HAP-1 (cell line): Measurements from ENCODE around the gene SPOCK1.

Experiments used
- DNase-seq, 2 experiments: peaks; one replicate each; pipeline ENCODE4 v3.0.0-alpha.2; 2016 to 2020; ENCODE audit warnings: low spot score in 2 of 2
- H3K27me3 ChIP-seq: fragments of 250-450 bp; sonication (Bioruptor Pico); 2 replicates; pipeline ENCODE4 v1.5.1; 2020; ENCODE audit warnings: low read depth, mild to moderate bottlenecking, moderate library complexity
- H3K36me3 ChIP-seq: fragments of 250-450 bp; sonication (Bioruptor Pico); replicated peaks from 2 replicates; pipeline ENCODE4 v1.5.1; 2020; ENCODE audit warnings: mild to moderate bottlenecking
- H3K4me1 ChIP-seq: fragments of 250-450 bp; sonication (Bioruptor Pico); 2 replicates; pipeline ENCODE4 v1.5.1; 2020; ENCODE audit warnings: mild to moderate bottlenecking
- H3K4me3 ChIP-seq: fragments of 250-450 bp; sonication (Bioruptor Pico); 2 replicates; pipeline ENCODE4 v1.5.1; 2020; ENCODE audit warnings: mild to moderate bottlenecking, moderate library complexity
- H3K9me3 ChIP-seq: fragments of 250-450 bp; sonication (Bioruptor Pico); 2 replicates; pipeline ENCODE4 v1.5.1; 2020; ENCODE audit warnings: mild to moderate bottlenecking, moderate library complexity
- in situ Hi-C: fragments of 300-500 bp; cut with MboI; formaldehyde crosslinking; loops from 3 replicates; pipeline ENCODE4 v1.14.3; 2020; ENCODE audit warnings: low sequenced_read_pairs, inconsistent platforms, mixed read lengths

The SPOCK1 gene

DNA sequence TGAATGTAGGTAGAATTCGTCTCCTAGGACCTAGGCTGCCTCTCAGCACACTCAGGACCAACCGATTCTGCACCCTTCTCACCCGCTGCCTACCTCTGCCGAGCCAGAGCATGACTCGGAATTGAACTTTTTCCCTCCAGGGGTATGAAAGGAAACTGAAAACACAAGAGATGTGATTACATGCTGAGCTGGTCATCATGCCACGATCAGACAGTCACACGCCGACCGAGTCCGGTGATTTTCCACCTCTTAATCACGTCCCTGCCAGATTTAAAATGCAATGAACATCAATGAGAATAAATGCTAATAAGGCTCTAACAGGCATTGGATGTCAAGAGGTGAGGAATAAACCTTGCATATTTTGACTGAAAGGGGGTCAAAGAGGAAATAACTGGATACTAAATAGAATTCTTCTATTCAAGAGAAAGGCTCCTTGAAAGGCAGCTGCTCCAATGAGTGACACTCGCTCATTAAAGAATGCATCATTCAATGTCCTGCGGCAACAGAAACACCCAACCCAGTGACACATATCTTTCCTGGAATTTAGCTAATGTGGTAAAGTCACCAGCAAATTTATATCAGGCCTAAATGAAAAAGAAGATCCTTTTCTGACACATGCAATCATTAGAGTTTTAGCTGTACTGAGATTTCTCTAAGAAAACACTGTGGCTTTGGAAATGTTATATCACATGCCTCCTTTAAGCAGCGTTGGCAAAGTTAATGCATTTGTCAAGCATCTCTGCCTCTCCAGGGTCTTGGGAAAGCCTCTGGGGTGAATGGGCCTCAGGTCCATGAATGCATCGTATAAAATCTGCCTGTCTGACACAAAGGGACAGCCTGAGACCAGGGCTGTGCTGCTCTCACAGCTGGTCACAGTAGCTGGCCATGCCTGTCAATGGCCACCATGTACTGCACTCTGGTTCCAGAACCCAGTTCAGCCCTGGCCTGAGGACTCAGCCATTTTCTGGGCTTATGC lies 128.7 kb downstream of the SPOCK1 start:
- no peak overlapping the region for H3K4me3 ChIP-seq
- no peaks in the 10 kb centered on the region for H3K9me3 ChIP-seq
- H3K36me3 ChIP-seq: no peaks in the 10 kb centered on the region
- no peak for DNase-seq
- H3K4me1 ChIP-seq: no peaks in the 10 kb centered on the region
- H3K27me3 ChIP-seq: no peaks in the 10 kb centered on the region
- in situ Hi-C loops: no loop called here

DNA sequence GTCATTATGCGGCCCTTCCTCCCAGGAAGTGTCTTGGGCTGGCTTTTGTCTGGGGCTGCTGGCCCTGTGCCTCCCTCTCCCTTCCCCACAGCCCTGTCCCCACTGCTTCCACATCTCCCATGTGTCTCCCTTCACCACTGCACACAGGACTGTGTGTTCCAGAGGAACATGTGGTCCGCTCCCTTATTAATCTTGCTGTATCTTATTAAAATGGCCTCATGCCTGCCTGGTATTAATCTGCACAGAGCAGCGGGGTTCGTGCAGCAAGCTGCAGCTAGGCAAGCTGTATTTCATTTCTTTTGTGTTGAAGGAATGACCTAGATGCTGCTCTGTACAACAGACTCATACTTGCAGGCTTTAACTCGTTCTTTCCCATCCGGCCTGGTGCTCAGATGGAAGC lies 130.5 kb downstream of the SPOCK1 start:
- DNase-seq: no peak
- no peaks in the 10 kb centered on the region for H3K9me3 ChIP-seq
- H3K4me3 ChIP-seq: no peak overlapping the region
- no peaks in the 10 kb centered on the region for H3K36me3 ChIP-seq
- in situ Hi-C loops: no loop called here
- H3K27me3 ChIP-seq: no peaks in the 10 kb centered on the region
- no peaks in the 10 kb centered on the region for H3K4me1 ChIP-seq

DNA sequence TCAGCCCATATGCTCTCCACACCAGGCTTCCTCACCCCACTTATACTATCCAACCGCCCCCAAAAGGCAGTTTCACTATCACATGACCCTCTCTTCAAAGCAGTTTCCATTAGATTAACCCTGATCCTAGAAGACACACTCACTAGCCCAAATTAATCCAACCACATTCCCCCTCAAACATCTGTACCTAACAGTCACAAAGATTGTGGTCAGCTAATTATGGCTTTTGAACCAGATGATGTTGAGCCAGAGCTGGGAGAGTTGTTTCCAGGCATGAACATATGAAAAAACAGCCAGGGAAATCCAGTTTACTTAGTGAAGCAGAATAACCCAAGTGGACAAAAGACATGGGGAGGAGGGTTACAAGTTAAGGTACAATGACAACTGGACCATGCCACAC lies 131.2 kb downstream of the SPOCK1 start:
- H3K4me1 ChIP-seq: no peaks in the 10 kb centered on the region
- no peaks in the 10 kb centered on the region for H3K9me3 ChIP-seq
- no peaks in the 10 kb centered on the region for H3K36me3 ChIP-seq
- in situ Hi-C loops: no loop called here
- no peaks in the 10 kb centered on the region for H3K27me3 ChIP-seq
- no peak overlapping the region for H3K4me3 ChIP-seq
- no peak for DNase-seq

DNA sequence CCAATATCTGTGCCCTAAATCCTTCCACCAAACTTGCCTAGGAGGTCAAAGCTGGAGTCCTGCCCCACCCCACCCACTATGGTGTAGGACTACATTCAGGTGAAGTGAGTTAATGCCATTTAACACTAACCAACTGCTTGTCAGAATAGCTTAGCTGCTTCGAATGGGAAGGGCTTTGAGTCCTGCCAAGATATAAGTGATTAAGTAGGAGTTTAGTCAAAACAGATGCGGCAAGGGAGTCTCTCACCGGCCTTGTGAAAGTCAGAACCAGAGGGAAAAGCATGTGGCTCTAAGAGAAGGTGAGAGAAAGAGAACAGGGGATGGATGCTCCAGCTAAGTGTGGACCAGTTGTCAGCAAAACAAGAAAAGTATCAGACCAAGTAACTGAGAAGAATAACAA lies 132.6 kb downstream of the SPOCK1 start:
- Histone ChIP-seq H3K4me3 (no peak overlapping the region), H3K27me3 (no peaks in the 10 kb centered on the region), H3K36me3 (no peaks in the 10 kb centered on the region), H3K9me3 (no peaks in the 10 kb centered on the region), H3K4me1 (no peaks in the 10 kb centered on the region)
- in situ Hi-C loops: no loop called here
- no peak for DNase-seq

DNA sequence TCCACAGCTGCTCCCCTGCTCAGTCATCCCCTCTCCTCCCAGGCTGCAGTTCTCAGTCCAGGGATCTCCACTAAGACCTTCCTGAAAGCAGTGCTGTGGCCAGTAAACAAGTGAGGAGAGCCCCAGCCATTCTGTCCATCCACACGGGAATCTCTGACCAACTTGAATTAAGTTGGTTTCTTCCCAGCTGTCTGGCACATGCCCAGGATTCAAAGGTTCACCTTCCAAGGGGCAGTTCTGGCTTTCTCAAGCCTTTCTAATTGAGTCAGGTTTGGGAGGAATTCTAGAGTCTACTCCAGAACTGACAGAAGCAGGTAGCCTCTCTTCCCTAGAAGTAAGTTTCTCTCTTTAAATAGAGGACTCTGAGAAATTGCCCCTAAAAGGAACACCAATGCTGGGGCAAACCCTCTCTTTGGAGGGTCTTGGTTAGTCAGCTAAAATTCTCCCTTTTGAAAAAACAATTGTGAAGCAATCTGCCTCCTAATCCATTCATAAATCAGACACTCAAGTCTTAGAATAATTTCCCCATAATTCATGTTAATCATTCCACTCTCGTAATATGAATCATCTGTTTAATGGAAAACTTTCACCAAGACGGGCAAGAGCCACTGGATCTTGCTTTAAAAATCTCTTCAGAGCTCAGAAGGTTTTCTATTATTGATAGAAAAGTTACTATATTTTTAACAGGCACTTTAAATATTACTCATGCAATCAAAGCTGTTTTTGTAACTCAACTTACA lies 133.8 kb downstream of the SPOCK1 start:
- Histone ChIP-seq H3K36me3 (no peaks in the 10 kb centered on the region), H3K4me1 (no peaks in the 10 kb centered on the region), H3K4me3 (no peak overlapping the region), H3K27me3 (no peaks in the 10 kb centered on the region), H3K9me3 (no peaks in the 10 kb centered on the region)
- no peak for DNase-seq
- in situ Hi-C loops: no loop called here

DNA sequence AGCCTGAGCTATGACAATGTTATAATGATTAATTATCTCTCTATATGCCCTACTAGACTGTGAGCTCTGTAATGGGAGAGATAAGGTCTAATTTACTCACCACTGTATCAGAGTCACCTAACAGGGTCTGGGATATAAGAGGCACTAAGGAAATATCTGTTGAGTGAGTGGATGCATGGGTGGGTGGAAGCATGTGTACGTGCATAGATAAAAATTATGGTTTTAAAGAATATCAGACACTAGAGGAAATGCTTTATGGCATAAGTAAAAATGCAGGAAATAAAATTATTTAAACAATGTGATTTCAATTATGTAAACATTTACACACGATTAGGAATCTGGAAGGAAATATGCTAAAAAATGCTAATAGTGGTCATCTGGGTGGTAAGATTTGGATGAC lies 137.8 kb downstream of the SPOCK1 start:
- DNase-seq: no peak
- in situ Hi-C loops: no loop called here
- Histone ChIP-seq H3K9me3 (no peaks in the 10 kb centered on the region), H3K36me3 (no peaks in the 10 kb centered on the region), H3K27me3 (no peaks in the 10 kb centered on the region), H3K4me1 (no peaks in the 10 kb centered on the region), H3K4me3 (no peak overlapping the region)

DNA sequence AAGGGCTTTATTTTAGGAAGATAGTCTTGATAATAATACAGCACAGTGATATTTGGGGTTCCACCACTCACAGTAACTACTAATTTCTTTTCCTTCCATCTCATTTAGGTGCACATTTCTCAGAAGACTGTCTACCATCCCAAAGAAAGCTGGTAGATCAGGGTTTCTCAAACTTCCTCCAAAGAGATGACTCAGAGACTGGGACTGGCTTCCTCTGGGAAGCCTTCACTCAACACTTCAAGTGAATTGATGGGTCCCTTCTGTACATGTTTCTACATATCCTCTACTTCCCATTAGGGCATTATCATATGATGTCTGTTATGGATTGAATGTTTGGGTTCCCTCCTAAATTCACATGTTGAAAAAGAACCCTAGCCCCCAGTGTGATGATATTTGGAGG lies 138.5 kb downstream of the SPOCK1 start:
- H3K4me1 ChIP-seq: no peaks in the 10 kb centered on the region
- H3K4me3 ChIP-seq: no peak overlapping the region
- H3K27me3 ChIP-seq: no peaks in the 10 kb centered on the region
- no peaks in the 10 kb centered on the region for H3K9me3 ChIP-seq
- no peaks in the 10 kb centered on the region for H3K36me3 ChIP-seq
- no peak for DNase-seq
- in situ Hi-C loops: no loop called here

DNA sequence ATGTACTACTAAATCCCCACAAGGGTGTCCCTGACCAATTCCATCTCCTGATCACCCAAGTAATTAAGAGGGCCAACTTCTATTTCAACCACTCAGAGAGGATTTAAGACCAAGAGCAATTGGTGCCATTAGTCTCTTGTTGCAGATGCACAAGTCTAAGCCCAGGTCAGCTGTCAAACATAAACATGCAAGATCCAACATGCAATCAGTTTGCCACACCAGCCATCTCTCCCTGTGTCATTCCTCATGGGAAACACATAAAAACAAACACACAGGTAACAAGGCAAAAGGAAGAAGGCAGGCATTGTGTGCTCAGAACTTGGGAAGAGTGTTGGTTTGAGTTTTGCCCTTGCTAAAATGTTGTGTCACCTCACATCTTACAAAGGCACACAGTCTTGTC lies 139.2 kb downstream of the SPOCK1 start:
- in situ Hi-C loops: no loop called here
- Histone ChIP-seq H3K9me3 (no peaks in the 10 kb centered on the region), H3K27me3 (no peaks in the 10 kb centered on the region), H3K4me3 (no peak overlapping the region), H3K4me1 (no peaks in the 10 kb centered on the region), H3K36me3 (no peaks in the 10 kb centered on the region)
- DNase-seq: no peak

DNA sequence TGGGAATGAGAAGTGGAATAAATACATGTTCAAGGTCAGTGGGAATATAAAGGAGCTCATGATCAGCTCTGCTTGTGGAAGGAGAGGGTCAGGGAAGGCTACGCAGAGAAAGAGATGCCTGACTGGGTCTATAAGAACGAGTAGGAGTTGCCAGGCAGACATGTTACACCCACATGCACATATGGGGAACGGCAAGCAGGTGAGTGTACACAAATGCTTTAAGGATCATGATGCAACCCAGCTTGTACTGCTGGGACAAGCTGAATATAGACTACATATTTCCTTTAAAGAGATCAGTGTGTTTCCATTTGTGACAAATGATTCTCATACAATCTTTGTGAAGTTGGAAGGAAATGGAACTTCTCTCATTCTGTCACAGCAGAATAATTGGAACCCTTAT lies 141.7 kb downstream of the SPOCK1 start:
- no peak for DNase-seq
- H3K36me3 ChIP-seq: no peaks in the 10 kb centered on the region
- no peaks in the 10 kb centered on the region for H3K4me1 ChIP-seq
- H3K4me3 ChIP-seq: no peak overlapping the region
- in situ Hi-C loops: no loop called here
- H3K9me3 ChIP-seq: no peaks in the 10 kb centered on the region
- no peaks in the 10 kb centered on the region for H3K27me3 ChIP-seq

DNA sequence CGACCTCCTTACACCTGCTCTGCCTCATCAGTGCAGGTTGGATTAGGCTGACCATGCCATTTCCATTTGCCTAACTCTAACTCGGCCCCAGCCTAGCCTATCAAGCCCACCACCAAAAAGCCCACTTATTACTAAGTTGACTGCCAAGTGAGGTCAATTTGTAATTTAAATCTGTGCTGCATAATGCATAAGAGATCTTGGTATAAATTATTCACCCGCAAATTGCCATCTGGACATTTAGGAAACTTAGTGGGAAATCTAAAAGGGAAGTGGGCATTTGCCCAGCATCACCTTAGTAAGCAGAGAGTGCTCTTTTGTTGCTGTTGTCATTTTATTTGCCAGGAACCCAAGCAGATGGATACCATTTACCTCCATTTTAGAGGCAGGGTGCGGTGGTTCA lies 143.0 kb downstream of the SPOCK1 start:
- H3K4me3 ChIP-seq: no peak overlapping the region
- no peaks in the 10 kb centered on the region for H3K9me3 ChIP-seq
- H3K4me1 ChIP-seq: no peaks in the 10 kb centered on the region
- in situ Hi-C loops: no loop called here
- no peak for DNase-seq
- H3K36me3 ChIP-seq: no peaks in the 10 kb centered on the region
- no peaks in the 10 kb centered on the region for H3K27me3 ChIP-seq

DNA sequence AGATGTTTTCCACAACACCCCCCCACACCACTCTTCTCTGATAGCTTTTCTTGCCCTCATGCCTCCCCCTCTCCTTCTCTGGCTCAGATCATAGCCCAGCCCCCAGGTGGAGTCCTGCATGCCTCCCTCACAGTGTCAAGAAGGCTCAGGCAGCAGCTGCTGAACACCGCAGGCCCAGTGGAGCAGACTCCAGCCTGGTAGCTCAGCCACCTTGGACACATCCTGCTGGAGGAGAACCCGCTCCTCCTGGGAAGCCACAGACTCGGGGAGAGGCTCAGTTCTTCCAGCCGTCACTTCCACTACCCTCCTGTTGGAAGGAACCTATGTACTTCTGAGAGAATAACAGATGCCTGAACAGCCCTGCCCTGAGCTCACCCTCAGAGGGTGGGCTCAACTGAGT lies 143.4 kb downstream of the SPOCK1 start:
- Histone ChIP-seq H3K27me3 (no peaks in the 10 kb centered on the region), H3K36me3 (no peaks in the 10 kb centered on the region), H3K4me1 (no peaks in the 10 kb centered on the region), H3K4me3 (no peak overlapping the region), H3K9me3 (no peaks in the 10 kb centered on the region)
- DNase-seq: no peak
- in situ Hi-C loops: no loop called here

DNA sequence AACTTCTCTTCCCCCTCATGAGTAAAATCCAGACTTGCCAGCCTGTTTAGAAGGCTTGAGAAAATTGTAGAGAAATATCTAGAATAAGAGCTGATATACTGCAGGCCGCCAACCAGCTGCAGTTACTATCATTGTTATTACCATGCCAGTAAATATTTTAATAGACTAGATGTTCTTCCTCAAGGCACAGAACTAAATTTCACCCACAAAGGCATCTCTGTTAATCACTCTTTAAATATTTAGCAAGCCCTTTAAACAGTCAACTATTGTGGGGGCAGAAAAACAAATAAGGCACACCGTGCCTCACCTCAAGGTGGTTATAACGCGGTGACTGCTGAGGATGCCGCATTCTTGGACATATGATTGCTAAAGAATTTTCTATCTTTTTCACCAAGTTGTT lies 147.0 kb downstream of the SPOCK1 start:
- DNase-seq: no peak
- in situ Hi-C loops: no loop called here
- H3K27me3 ChIP-seq: no peaks in the 10 kb centered on the region
- no peaks in the 10 kb centered on the region for H3K36me3 ChIP-seq
- H3K4me3 ChIP-seq: no peak overlapping the region
- H3K4me1 ChIP-seq: no peaks in the 10 kb centered on the region
- no peaks in the 10 kb centered on the region for H3K9me3 ChIP-seq

DNA sequence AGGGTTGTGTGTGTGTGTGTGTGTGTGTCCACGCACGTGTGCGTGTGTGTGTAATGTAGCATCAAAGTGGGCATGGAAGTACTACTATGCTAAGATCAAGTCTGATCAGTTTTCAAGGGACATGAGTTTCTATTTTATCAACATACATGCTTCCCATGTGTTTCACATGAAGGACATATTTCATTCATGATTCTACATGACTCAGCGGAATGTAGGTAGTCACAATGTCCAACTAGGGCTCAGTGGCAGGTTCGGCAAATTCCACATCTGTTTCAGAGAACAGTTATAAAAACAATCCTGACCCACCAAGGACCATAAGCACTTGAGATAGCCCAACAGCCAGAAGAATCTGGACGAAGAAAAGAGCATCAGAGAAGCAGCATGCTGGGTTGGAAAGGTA lies 148.3 kb downstream of the SPOCK1 start:
- in situ Hi-C loops: no loop called here
- H3K9me3 ChIP-seq: no peaks in the 10 kb centered on the region
- no peak overlapping the region for H3K4me3 ChIP-seq
- no peaks in the 10 kb centered on the region for H3K36me3 ChIP-seq
- H3K27me3 ChIP-seq: no peaks in the 10 kb centered on the region
- H3K4me1 ChIP-seq: no peaks in the 10 kb centered on the region
- DNase-seq: no peak

DNA sequence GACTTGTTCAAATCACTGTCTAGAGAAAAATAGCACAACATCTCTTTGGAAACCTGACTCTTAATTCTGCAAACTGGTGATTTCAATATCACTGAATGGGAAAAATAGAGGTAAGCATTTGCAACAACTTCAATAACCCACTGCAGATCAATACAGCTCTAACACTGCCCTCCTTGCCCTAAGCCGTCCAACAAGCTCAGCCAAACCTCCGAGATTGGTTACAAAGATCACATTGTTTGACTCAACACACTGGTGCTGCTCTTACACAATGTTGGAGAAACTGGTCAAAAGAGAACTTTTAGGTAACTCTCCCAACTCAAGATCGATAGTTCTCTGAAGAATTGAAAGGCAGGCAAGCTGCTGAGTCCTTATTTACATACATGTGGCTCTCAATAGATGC lies 150.4 kb downstream of the SPOCK1 start:
- H3K9me3 ChIP-seq: no peaks in the 10 kb centered on the region
- no peak for DNase-seq
- in situ Hi-C loops: no loop called here
- no peak overlapping the region for H3K4me3 ChIP-seq
- no peaks in the 10 kb centered on the region for H3K27me3 ChIP-seq
- H3K36me3 ChIP-seq: no peaks in the 10 kb centered on the region
- H3K4me1 ChIP-seq: no peaks in the 10 kb centered on the region
